GM08714 (cell line): ENCODE results near the gene ATP5PD.

ENCODE experiments used
- H3K4me3 ChIP-seq: fragments of 200-500 bp; sonication (Bioruptor generic); 2 replicates; pipeline ENCODE4 v1.5.1; 2014; ENCODE audit warnings: mild to moderate bottlenecking, low read length, inconsistent platforms
- ZNF274 ChIP-seq: IDR thresholded peaks from 2 replicates; pipeline ENCODE4 v1.6.1; 2012; ENCODE audit warnings: mild to moderate bottlenecking, low read depth, low read length

The ATP5PD gene

DNA sequence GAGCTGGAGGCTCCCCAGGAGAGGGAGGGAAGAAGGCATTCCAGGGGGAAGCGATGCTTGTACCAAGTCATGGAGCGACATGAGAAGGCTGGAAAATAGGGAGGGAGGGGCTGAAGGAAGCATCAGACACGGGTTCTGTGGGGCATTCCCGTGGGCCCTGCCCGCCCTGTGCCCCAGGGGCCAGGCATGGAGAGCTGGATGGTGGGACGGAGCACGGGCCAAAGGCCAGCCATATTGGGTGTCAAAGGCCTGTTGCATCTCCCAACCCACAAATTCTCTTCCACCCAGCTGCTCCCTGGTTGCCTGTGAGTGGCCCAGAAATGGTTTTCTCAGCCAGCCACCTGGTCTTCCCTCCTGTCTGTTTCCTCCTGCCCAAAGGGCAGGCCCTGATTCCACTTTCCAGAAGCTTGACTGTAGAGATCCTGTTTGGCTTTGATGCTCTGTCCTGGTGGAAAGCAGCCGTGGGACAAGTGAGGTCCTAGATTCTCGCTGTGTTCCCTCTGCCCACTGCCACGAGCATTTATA is 56.1 kb downstream of the ATP5PD start:
- TF ChIP-seq ZNF274: no peak
- no peak overlapping the region for H3K4me3 ChIP-seq
